Skeletal muscle tissue (tissue), 4 donors: ENCODE results near the gene RASGEF1C. TPM values are rescaled to one million over a fixed set of nuclear protein-coding genes. Genes with fewer than 3 reads are reported as not detected.

Experiments
- H3K27ac ChIP-seq: one replicate; pipeline ENCODE4 v1.7.0; 2013; ENCODE audit warnings: mild to moderate bottlenecking, low read depth, low read length, inconsistent platforms
- H3K27me3 ChIP-seq, 3 donors: one replicate each; pipeline ENCODE4 v1.7.0; 2013; ENCODE audit warnings: low read length in 3 of 3; ENCODE audit not compliant: control insufficient read depth in 3 of 3, insufficient read depth in 3 of 3
- H3K36me3 ChIP-seq, 3 donors: one replicate each; pipeline ENCODE4 v1.7.0; 2013; ENCODE audit warnings: low read length in 3 of 3; ENCODE audit not compliant: control insufficient read depth in 3 of 3, insufficient read depth in 3 of 3
- H3K4me1 ChIP-seq, 3 donors: one replicate each; pipeline ENCODE4 v1.7.0; 2013; ENCODE audit warnings: low read length in 3 of 3, mild to moderate bottlenecking in 3 of 3; ENCODE audit not compliant: control insufficient read depth in 3 of 3, insufficient read depth in 3 of 3
- H3K4me3 ChIP-seq, 3 donors: one replicate each; pipeline ENCODE4 v1.7.0; 2013; ENCODE audit warnings: low read length in 3 of 3
- H3K9ac ChIP-seq, 3 donors: one replicate each; pipeline ENCODE4 v1.7.0; 2013; ENCODE audit warnings: low read length in 3 of 3, mild to moderate bottlenecking in 3 of 3, moderate library complexity in 2 of 3, low read depth in 1 of 3
- H3K9me3 ChIP-seq, 3 donors: one replicate each; pipeline ENCODE4 v1.7.0; 2013; ENCODE audit warnings: low read length in 3 of 3; ENCODE audit not compliant: control insufficient read depth in 3 of 3
- total RNA-seq: library from RNA; depleted of rRNA; stranded (reverse); fragments of >200 nt; gene quantifications from one replicate; pipeline ENCODE4 v1.2.3, GENCODE V29; 2014
- donor health status: Osteomylitis.

RASGEF1C gene
- total RNA-seq, 1 donor from 2014 or later, result 5.7 TPM

DNA sequence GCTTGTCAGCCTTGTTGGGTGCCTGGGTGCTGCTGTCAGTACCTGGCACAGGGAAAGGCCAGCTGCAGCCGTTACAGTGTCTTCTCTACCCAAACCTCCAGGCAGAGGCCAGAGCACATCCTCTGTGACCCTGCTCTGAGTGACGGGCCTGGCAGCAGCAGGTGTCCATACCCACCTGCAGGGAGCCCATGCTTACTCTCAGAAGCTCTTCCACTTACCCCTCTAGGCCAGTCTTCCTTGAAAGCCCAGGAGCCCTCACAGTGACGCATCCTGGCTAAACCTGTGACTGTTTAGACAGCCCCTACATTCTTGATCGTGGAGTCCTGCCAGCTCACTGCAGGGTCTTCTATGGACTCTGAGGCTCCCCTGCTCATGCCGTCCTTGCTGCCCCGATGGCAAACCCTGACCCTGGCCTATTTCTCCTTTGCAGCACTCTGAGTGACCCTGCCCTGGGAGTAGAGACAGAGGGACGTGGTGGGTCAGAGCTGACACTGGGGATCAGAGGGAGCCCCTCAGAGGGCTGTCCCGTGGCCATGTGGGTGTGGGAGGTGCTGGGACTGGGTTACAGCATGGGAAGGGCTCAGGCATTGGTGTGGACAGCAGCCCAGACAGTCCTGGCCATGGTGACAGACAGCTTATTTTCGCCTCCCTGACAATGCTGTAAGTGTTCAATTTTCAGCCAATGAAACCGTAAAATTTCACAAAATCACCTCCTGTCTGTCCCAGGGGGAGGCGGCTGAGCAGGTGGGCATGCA lies 69.9 kb downstream of the RASGEF1C start:
- Histone ChIP-seq H3K36me3 (no peaks in the 10 kb centered on the region), H3K4me1 (no peaks in the 10 kb centered on the region), H3K27ac (no peak overlapping the region), H3K9ac (no peak overlapping the region), H3K27me3 (peaks cover 22 to 45% (median 38%) of the 10 kb centered on the region in 3 donors), H3K9me3 (peaks cover 0 to 2% (median 0%) of the 10 kb centered on the region in 3 donors), H3K4me3 (no peak overlapping the region)

DNA sequence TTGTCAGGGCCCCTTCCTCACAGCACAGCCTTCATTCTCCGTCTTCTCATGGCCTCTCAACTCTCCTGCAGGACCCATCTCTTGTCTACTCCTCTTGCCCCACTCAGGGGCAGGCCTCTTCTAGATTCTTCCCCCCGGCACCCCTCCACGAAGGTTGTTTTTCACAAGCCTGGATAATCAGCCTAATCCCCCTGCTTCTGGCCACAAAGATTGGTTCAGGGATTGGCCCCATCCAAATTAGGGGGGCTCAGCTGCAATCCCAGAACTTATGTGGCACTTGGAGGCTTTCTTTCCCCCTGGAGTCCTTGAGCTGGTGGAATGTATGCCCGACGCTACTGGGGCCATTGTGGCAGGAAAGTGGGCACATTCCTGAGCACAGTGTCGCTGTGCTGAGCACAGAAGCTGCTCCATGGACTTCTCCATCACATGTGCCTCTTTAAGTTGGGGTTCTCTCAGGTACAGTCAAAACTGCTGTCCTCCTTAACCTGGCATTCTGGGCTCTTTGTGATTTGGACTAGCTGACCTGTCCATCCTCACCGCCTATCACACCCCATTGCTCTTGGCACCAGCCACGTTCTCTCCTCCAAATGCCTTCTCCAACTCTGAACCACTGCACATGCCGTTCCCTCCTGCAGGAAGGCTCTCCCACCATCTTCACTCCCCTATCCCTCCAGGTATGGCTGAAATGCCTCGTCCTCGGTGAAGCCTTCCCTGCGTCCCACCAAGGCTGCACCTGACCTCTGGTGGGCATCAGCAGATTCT lies 70.6 kb downstream of the RASGEF1C start:
- no peak overlapping the region for H3K4me3 ChIP-seq
- H3K9me3 ChIP-seq, result peaks cover 0 to 2% (median 0%) of the 10 kb centered on the region in 3 donors
- H3K27ac ChIP-seq, result no peak overlapping the region
- no peaks in the 10 kb centered on the region for H3K36me3 ChIP-seq
- H3K4me1 ChIP-seq, result no peaks in the 10 kb centered on the region
- peaks cover 22 to 47% (median 38%) of the 10 kb centered on the region in 3 donors for H3K27me3 ChIP-seq
- no peak overlapping the region for H3K9ac ChIP-seq

- peaks cover 22 to 47% (median 38%) of the 10 kb centered on the region in 3 donors for H3K27me3 ChIP-seq
- no peaks in the 10 kb centered on the region for H3K36me3 ChIP-seq
- no peak overlapping the region for H3K4me3 ChIP-seq
- H3K4me1 ChIP-seq, result no peaks in the 10 kb centered on the region
- no peak overlapping the region for H3K9ac ChIP-seq
- peaks cover 0 to 2% (median 0%) of the 10 kb centered on the region in 3 donors for H3K9me3 ChIP-seq
- no peak overlapping the region for H3K27ac ChIP-seq
Measured at GRCh38 chr5:180137401-180138213, 71.4 kb downstream of the RASGEF1C start.

GRCh38 chr5:180136630-180137381 lies 72.2 kb downstream of the RASGEF1C start:
- peaks cover 0 to 2% (median 0%) of the 10 kb centered on the region in 3 donors for H3K9me3 ChIP-seq
- H3K36me3 ChIP-seq, result no peaks in the 10 kb centered on the region
- no peak overlapping the region for H3K4me3 ChIP-seq
- peaks cover 19 to 44% (median 38%) of the 10 kb centered on the region in 3 donors for H3K27me3 ChIP-seq
- no peak overlapping the region for H3K9ac ChIP-seq
- H3K27ac ChIP-seq, result no peak overlapping the region
- H3K4me1 ChIP-seq, result no peaks in the 10 kb centered on the region

- H3K36me3 ChIP-seq, result no peaks in the 10 kb centered on the region
Measured at GRCh38 chr5:180135967-180136629, 72.9 kb downstream of the RASGEF1C start.

DNA sequence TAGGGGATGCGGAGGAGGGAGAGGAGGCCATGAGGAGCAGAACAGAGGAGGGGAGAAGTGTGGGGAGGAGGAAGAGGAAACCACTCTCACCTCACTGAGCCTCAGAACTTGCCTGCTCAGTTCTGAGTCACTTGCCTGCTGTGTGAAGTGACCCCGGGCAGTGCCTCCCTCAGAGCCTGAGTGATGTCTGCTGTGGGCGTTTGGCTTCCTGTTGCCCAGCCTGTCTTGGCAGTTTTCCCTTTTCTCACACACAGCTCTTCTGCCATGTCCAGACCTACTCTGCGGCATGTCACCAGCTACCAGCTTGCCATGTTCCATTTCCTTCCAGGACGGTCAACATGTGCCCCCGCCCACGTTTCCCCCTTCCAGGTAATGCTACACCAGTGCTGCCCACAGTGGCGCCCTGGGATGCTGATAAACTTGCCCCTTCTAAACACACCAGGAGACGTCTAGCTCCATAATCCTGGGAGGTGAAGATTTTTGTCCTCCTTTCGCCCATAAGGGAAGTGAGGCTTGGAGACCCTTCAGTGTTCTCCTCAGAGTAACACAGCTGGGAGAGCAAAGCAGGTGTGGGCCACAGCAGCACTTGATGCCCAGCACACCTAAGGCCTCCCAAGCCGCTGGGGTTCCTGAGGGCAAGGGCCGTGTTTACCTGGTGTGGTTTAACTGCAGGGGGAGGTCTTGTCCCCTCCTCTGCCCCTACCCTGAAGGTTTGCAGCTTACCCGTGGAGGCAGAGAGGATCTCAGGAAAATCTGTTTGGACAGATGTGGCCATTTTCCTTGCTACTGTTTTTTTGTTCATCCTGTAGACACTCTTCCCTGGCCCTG lies 73.7 kb downstream of the RASGEF1C start:
- Histone ChIP-seq H3K27me3 (peaks cover 18 to 32% (median 27%) of the 10 kb centered on the region in 3 donors), H3K4me3 (no peak overlapping the region), H3K4me1 (no peaks in the 10 kb centered on the region), H3K36me3 (no peaks in the 10 kb centered on the region), H3K9me3 (peaks cover 0 to 2% (median 0%) of the 10 kb centered on the region in 3 donors), H3K9ac (no peak overlapping the region), H3K27ac (no peak overlapping the region)

More at GRCh38 chr5:180135967-180136629, 72.9 kb downstream of the RASGEF1C start:
- Histone ChIP-seq H3K4me3 (no peak overlapping the region), H3K9me3 (peaks cover 0 to 2% (median 0%) of the 10 kb centered on the region in 3 donors), H3K27me3 (peaks cover 19 to 38% (median 35%) of the 10 kb centered on the region in 3 donors), H3K4me1 (no peaks in the 10 kb centered on the region), H3K9ac (no peak overlapping the region), H3K27ac (no peak overlapping the region)

DNA sequence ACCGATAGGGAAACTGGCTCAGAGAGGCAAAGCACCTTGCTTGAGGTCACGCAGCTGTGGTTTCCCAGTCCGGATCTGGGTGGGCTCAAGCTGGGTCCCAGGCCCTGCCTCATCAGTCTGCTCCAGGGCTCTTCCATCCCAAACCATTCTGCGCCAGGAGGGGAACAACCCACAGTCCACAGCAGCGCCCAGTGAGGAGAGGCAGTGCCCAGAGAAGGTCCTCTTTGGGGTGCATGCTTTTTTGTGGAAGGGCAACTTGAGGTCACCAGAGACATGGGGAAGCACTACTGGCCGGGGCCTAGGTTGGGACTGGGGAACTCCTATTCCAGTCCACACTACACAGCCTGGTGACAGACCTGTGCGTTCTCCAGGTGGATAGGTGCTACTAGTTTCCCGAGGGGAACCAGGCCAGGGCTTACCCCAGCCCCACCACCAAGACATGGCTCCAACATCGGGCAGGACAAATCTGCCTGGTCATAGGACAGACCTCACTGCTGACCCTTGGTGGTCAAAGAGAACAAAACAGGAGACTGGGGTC lies 75.0 kb downstream of the RASGEF1C start:
- Histone ChIP-seq H3K27ac (no peak overlapping the region), H3K36me3 (no peaks in the 10 kb centered on the region), H3K4me3 (no peak overlapping the region), H3K9ac (no peak overlapping the region), H3K9me3 (peaks cover 0 to 2% (median 0%) of the 10 kb centered on the region in 3 donors), H3K4me1 (no peaks in the 10 kb centered on the region), H3K27me3 (peaks cover 7 to 19% (median 15%) of the 10 kb centered on the region in 3 donors)

DNA sequence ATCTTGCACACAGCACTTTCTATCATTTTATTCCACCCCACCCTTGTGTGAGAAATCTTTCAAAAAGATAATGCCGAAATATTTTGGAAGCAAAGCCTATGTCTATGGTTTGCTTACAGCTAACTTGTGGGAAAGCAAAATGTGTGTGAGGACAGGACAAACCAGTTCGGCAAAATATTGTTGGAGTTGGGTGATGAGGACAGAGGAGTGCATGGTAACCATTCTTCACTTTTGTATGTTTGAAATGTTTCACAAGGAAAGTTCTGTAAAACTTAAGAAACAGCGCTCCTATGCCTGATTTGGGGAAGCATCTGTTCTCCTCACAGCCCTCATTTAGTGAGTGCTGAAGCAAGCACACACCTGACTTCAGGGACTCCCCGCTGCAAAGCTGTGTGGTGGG lies 75.5 kb downstream of the RASGEF1C start:
- no peak overlapping the region for H3K4me3 ChIP-seq
- H3K9me3 ChIP-seq, result peaks cover 0 to 2% (median 0%) of the 10 kb centered on the region in 3 donors
- H3K36me3 ChIP-seq, result no peaks in the 10 kb centered on the region
- H3K4me1 ChIP-seq, result no peaks in the 10 kb centered on the region
- no peak overlapping the region for H3K27ac ChIP-seq
- peaks cover 2 to 14% (median 10%) of the 10 kb centered on the region in 3 donors for H3K27me3 ChIP-seq
- no peak overlapping the region for H3K9ac ChIP-seq
